ENCODE measurements around the gene ABHD17C. TPM values are rescaled to one million over a fixed set of nuclear protein-coding genes. Genes with fewer than 3 reads are reported as not detected.

Gene ABHD17C
- total and polyA plus RNA-seq, 2 experiments from 2014 or later: 2.1 to 8.3 TPM

DNA sequence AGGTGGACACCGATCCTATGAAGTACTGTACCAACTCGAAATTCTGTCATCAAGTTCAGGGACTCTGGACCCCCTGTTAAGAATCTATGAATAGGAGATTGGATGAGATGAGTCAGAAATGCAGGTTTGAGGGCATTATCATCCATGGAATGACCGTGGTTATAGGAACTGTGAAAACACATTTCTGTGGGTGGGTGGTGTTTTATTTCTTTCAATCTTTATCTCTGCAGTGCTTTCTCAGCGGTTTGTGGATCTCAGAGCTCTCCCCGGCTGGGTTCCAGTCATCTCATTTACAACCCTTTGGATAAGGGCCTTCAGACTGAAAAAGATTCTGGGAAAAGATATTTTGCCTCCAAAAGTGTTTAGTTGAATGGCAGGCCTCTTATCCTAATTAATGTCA is 5.4 kb upstream of the ABHD17C start:
- no peak for TF ChIP-seq EZH2 (IDR thresholded peaks at IDR 0.05; ENCODE audit: insufficient read depth, poor library complexity, severe bottlenecking)
- TF ChIP-seq EZH2phosphoT487 (IDR thresholded peaks at IDR 0.05; ENCODE audit: insufficient read depth, low read depth): no peak
- Histone ChIP-seq H3K9me3 (ENCODE audit: low read depth) (no peaks in the 10 kb centered on the region), H3K79me2 (ENCODE audit: insufficient read depth) (no peaks in the 10 kb centered on the region), H3K27me3 (replicated peaks; ENCODE audit: insufficient read depth) (no peaks in the 10 kb centered on the region), H3F3A (ENCODE audit: insufficient read depth) (0 out of 2 replicates have a peak, but pooled peaks cover 5% of the 10 kb centered on the region), H3K9me2 (ENCODE audit: insufficient read depth) (no peaks in the 10 kb centered on the region), H3K4me3 (no peak overlapping the region), H3K4me1 (ENCODE audit: insufficient read depth) (peaks cover 5% of the 10 kb centered on the region; the same call in 1 of the 2 replicates), H4K20me1 (ENCODE audit: insufficient read depth) (no peaks in the 10 kb centered on the region), H3K36me3 (ENCODE audit: low read depth) (no peaks in the 10 kb centered on the region), H3K9ac (no peak overlapping the region), H2AFZ (no peak overlapping the region), H3K4me2 (ENCODE audit: unreplicated experiment) (no peak overlapping the region), H3K27ac (no peak overlapping the region)
- in situ Hi-C loops (cut with MboI): no loop called here
- DNase-seq: no peak
- 66% methylated on average over 5 of the region's 5 CpGs for WGBS, 2 experiments (ENCODE audit: low coverage in 1 of 2, low lambda C conversion rate in 2 of 2, missing lambda C conversion rate in 2 of 2)

DNA sequence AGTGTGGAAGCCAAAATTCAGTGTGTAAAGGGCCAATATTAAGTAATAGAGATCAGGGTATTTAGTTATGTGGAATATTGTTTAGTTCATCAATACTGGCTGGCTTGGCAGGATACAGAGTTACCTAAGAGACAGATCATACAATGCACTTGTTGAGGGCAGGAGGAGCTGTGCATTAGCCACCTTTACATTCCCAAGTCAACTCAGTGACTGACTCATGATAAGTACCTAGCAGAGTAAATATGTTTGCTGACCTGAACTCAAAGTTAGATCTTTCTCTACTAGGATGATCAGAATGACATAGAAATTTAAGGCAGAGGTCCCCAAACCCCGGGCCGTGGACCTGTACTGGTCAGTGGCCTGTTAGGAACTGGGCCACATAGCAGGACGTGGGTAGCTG is 3.5 kb upstream of the ABHD17C start:
- DNase-seq: no peak
- H3K4me1 ChIP-seq (ENCODE audit: insufficient read depth): peaks cover 5% of the 10 kb centered on the region; the same call in 1 of the 2 replicates
- H3K27ac ChIP-seq: no peak overlapping the region
- no peaks in the 10 kb centered on the region for H3K27me3 ChIP-seq (replicated peaks; ENCODE audit: insufficient read depth)
- WGBS, 2 experiments (ENCODE audit: low coverage in 1 of 2, low lambda C conversion rate in 2 of 2, missing lambda C conversion rate in 2 of 2): 81 to 87% methylated on average over 3 of the region's 3 CpGs
- H4K20me1 ChIP-seq (ENCODE audit: insufficient read depth): 0 out of 2 replicates have a peak, but pooled peaks cover under 1% of the 10 kb centered on the region
- TF ChIP-seq EZH2 (IDR thresholded peaks at IDR 0.05; ENCODE audit: insufficient read depth, poor library complexity, severe bottlenecking) (no peak), EZH2phosphoT487 (IDR thresholded peaks at IDR 0.05; ENCODE audit: insufficient read depth, low read depth) (no peak)
- no peaks in the 10 kb centered on the region for H3K9me3 ChIP-seq (ENCODE audit: low read depth)
- H3K9ac ChIP-seq: no peak overlapping the region
- no peak overlapping the region for H2AFZ ChIP-seq
- H3F3A ChIP-seq (ENCODE audit: insufficient read depth): 0 out of 2 replicates have a peak, but pooled peaks cover 5% of the 10 kb centered on the region
- no peak overlapping the region for H3K4me2 ChIP-seq (ENCODE audit: unreplicated experiment)
- H3K36me3 ChIP-seq (ENCODE audit: low read depth): no peaks in the 10 kb centered on the region
- H3K4me3 ChIP-seq: no peak overlapping the region
- H3K9me2 ChIP-seq (ENCODE audit: insufficient read depth): no peaks in the 10 kb centered on the region
- peaks cover 9% of the 10 kb centered on the region for H3K79me2 ChIP-seq (ENCODE audit: insufficient read depth)
- in situ Hi-C loops (cut with MboI): no loop called here

DNA sequence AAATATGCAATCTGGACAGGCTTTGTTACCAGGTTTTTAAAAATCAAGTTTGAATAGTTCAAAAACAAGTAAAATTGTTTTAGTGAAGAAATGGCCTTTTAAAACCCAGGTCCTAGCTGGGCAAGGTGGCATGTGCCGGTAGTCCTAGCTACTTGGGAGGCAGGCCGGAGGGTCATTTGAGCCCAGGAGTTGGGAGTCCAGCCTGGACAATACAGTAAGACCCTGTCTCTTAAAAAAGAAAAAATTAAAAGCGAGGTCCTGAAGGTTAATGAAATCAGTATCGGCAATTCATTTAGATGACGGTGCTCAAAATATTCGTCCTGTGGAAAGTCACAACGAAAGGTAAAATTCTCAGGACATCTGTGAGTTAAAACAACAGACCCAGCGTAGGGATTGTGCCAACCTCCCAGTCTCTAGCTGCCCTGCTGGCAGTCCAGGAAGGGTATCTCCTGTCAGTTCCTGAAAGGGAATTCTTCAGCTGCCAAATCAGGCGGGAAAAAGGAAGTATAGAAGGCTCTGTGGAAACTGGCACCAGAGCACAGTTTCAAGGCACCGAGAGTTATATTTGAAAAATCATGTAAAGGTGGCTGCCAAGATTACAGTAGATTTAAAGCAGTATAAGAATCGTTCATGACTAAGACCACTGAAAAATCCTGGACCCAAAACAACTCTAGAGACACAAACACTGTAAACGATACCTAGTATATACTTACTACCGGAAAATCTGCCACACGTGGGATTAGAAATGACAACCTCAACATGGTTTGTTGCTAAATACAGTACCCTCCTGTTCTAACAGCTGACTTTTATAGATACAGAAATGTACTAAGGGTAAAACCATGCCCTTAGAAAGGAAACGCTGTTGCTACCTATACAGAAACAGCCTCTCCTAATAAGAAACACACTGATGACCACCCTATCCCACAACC is 1.2 kb upstream of the ABHD17C start:
- DNase-seq: peak; percentile 49
- H3K4me2 ChIP-seq (ENCODE audit: unreplicated experiment): peak overlapping the region; percentile 98
- no peak for TF ChIP-seq EZH2 (IDR thresholded peaks at IDR 0.05; ENCODE audit: insufficient read depth, poor library complexity, severe bottlenecking)
- TF ChIP-seq EZH2phosphoT487 (IDR thresholded peaks at IDR 0.05; ENCODE audit: insufficient read depth, low read depth): no peak
- peak overlapping the region; percentile 84 for H3K9ac ChIP-seq
- H3K9me2 ChIP-seq (ENCODE audit: insufficient read depth): no peaks in the 10 kb centered on the region
- peaks cover 13% of the 10 kb centered on the region; the same call in 1 of the 2 replicates for H4K20me1 ChIP-seq (ENCODE audit: insufficient read depth)
- no peaks in the 10 kb centered on the region for H3K9me3 ChIP-seq (ENCODE audit: low read depth)
- peak overlapping the region; percentile 84 for H3K4me3 ChIP-seq
- H3F3A ChIP-seq (ENCODE audit: insufficient read depth): 0 out of 2 replicates have a peak, but pooled peaks cover 5% of the 10 kb centered on the region
- H2AFZ ChIP-seq: peak overlapping the region; percentile 86
- H3K79me2 ChIP-seq (ENCODE audit: insufficient read depth): peaks cover 32% of the 10 kb centered on the region
- H3K36me3 ChIP-seq (ENCODE audit: low read depth): no peaks in the 10 kb centered on the region
- WGBS, 2 experiments (ENCODE audit: low coverage in 1 of 2, low lambda C conversion rate in 2 of 2, missing lambda C conversion rate in 2 of 2): 38% methylated on average over 15 of the region's 15 CpGs
- H3K4me1 ChIP-seq (ENCODE audit: insufficient read depth): peaks cover 23% of the 10 kb centered on the region
- H3K27ac ChIP-seq: no peak overlapping the region
- no peaks in the 10 kb centered on the region for H3K27me3 ChIP-seq (replicated peaks; ENCODE audit: insufficient read depth)
- in situ Hi-C loops (cut with MboI): no loop called here

DNA sequence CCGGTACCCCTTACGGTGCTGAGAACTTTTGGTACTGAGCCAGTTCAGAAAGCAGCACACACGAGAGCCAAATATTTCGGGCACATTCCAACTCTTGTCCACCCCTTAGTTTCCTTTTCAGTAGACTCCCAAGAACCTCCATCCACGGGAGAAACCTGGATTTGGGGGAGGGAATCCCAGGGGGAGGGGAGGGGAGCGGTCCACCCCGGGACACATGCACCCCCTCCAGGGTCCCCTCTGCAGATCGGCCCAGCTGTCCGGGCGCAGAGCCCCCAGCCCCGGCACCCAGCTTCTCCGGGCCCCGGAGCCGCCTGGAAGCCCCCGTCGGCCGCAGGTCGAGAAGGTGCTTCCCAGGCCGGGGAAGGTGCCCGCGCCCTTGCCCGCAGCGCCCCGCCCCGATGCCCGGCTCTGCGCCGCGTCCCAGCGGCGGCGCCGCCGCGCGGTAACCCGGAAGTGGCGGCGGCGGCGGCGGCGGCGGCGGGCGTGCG is 455 bp upstream of the ABHD17C start:
- 1 to 2% methylated on average over 9 to 11 of the region's 47 CpGs for WGBS, 2 experiments (ENCODE audit: low coverage in 1 of 2, low lambda C conversion rate in 2 of 2, missing lambda C conversion rate in 2 of 2)
- H3K36me3 ChIP-seq (ENCODE audit: low read depth): no peaks in the 10 kb centered on the region
- peak; percentile 64 for DNase-seq
- peak overlapping the region; percentile 84 for H3K9ac ChIP-seq
- H3F3A ChIP-seq (ENCODE audit: insufficient read depth): peaks cover 11% of the 10 kb centered on the region
- in situ Hi-C loops (cut with MboI): no loop called here
- H3K27me3 ChIP-seq (replicated peaks; ENCODE audit: insufficient read depth): no peaks in the 10 kb centered on the region
- H3K4me1 ChIP-seq (ENCODE audit: insufficient read depth): peaks cover 26% of the 10 kb centered on the region
- peaks cover 13% of the 10 kb centered on the region; the same call in 1 of the 2 replicates for H4K20me1 ChIP-seq (ENCODE audit: insufficient read depth)
- H3K9me2 ChIP-seq (ENCODE audit: insufficient read depth): no peaks in the 10 kb centered on the region
- H3K9me3 ChIP-seq (ENCODE audit: low read depth): no peaks in the 10 kb centered on the region
- H3K4me2 ChIP-seq (ENCODE audit: unreplicated experiment): peak overlapping the region; percentile 98
- H2AFZ ChIP-seq: peak overlapping the region; percentile 86
- no peak overlapping the region for H3K27ac ChIP-seq
- TF ChIP-seq EZH2phosphoT487 (IDR thresholded peaks at IDR 0.05; ENCODE audit: insufficient read depth, low read depth) (no peak), EZH2 (IDR thresholded peaks at IDR 0.05; ENCODE audit: insufficient read depth, poor library complexity, severe bottlenecking) (no peak)
- peak overlapping the region; percentile 84 for H3K4me3 ChIP-seq
- H3K79me2 ChIP-seq (ENCODE audit: insufficient read depth): peaks cover 40% of the 10 kb centered on the region

Measured in GM23248 (cell line).